BJ (cell line): ENCODE measurements around the gene SUPT7L. TPM values are rescaled to one million over a fixed set of nuclear protein-coding genes. Genes with fewer than 3 reads are reported as not detected.

Experiments
- CTCF ChIA-PET: fragments of 350-600 bp; formaldehyde crosslinking; extraction: SDS; loops from one replicate; lab custom pipeline; 2021; ENCODE audit warnings: antibody characterized with exemption, inconsistent platforms; lab: Yijun Ruan, JAX
- POLR2A ChIA-PET: fragments of 300-600 bp; sonication (Branson Sonifier 250); formaldehyde crosslinking; extraction: SDS; loops from one replicate; lab custom pipeline; 2021; ENCODE audit warnings: antibody characterized with exemption; lab: Charles Lee
- DNase-seq: peaks from one replicate; pipeline ENCODE4 v3.0.0-alpha.2; 2011; ENCODE audit warnings: low read depth
- H3K27me3 ChIP-seq: 2 replicates; pipeline ENCODE4 v1.6.0; 2011; ENCODE audit warnings: low read length; ENCODE audit not compliant: control insufficient read depth, insufficient read depth
- H3K36me3 ChIP-seq: 2 replicates; pipeline ENCODE4 v1.5.1; 2011; ENCODE audit warnings: low read length; ENCODE audit not compliant: control insufficient read depth, insufficient read depth
- H3K4me3 ChIP-seq: 2 replicates; pipeline ENCODE4 v1.5.1; 2011; ENCODE audit warnings: low read depth, mild to moderate bottlenecking, control low read depth, low read length
- polyA plus RNA-seq: library from polyadenylated mRNA; depleted of rRNA; stranded (reverse); fragments of >200 nt; gene quantifications from 2 replicates; pipeline ENCODE4 v1.2.3, GENCODE V29; 2011
- TF ChIP-seq, protein P1 (sequence below): IDR thresholded peaks from 2 replicates; pipeline ENCODE4 v1.5.1; 2011; ENCODE audit warnings: low read depth, mild to moderate bottlenecking, control low read depth, inconsistent platforms, low read length, moderate library complexity; ENCODE audit not compliant: insufficient read depth

Gene SUPT7L
- polyA plus RNA-seq, 1 experiment, result 52.0 TPM

DNA sequence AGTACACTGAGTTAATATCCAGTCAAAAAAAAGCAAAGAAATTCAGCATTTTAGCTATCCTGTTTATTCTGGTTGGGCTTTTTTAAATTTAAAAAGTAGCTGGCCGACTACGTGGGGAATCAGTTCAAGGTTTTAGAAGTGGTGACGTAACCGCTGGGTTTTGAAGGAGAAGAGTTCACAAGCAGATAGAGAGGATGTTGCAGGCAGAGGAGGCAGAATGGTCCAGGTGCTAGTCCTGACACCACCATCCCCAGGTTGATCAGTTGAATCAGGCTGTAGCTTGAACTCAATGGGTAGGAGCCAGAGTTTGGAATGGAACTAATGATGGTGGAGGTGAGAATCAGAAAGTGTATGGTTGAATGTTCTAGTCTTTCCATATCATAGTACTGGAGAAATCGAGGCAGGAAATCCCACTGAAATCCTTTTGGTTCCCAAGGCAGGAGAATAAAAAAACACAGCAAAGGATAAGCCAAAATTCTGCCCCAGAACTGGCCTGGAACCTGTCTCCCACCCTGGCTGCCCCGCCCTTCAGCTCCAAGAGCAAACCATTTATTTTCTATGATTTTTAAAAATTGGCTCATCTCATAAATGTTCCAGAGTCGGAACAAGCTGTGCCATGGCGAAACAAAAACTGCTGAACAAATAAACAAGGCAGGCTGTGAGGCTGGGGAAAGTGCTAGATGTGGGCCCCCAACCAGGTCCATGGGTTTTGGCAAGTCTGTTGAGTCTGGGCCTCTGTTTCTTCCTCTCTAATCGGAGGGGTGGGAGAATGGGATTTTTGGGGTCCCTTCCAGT, 44.2 kb upstream of the SUPT7L start:
- CTCF ChIA-PET, result interaction anchor here (0.6 to 1.9 kb wide), 6 partner anchors 9 to 459 kb away, joined by 3 to 8 read pairs (median 4); no protein-coding TSS in a partner anchor
- TF ChIP-seq, protein P1, sequence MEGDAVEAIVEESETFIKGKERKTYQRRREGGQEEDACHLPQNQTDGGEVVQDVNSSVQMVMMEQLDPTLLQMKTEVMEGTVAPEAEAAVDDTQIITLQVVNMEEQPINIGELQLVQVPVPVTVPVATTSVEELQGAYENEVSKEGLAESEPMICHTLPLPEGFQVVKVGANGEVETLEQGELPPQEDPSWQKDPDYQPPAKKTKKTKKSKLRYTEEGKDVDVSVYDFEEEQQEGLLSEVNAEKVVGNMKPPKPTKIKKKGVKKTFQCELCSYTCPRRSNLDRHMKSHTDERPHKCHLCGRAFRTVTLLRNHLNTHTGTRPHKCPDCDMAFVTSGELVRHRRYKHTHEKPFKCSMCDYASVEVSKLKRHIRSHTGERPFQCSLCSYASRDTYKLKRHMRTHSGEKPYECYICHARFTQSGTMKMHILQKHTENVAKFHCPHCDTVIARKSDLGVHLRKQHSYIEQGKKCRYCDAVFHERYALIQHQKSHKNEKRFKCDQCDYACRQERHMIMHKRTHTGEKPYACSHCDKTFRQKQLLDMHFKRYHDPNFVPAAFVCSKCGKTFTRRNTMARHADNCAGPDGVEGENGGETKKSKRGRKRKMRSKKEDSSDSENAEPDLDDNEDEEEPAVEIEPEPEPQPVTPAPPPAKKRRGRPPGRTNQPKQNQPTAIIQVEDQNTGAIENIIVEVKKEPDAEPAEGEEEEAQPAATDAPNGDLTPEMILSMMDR, result no peak

DNA sequence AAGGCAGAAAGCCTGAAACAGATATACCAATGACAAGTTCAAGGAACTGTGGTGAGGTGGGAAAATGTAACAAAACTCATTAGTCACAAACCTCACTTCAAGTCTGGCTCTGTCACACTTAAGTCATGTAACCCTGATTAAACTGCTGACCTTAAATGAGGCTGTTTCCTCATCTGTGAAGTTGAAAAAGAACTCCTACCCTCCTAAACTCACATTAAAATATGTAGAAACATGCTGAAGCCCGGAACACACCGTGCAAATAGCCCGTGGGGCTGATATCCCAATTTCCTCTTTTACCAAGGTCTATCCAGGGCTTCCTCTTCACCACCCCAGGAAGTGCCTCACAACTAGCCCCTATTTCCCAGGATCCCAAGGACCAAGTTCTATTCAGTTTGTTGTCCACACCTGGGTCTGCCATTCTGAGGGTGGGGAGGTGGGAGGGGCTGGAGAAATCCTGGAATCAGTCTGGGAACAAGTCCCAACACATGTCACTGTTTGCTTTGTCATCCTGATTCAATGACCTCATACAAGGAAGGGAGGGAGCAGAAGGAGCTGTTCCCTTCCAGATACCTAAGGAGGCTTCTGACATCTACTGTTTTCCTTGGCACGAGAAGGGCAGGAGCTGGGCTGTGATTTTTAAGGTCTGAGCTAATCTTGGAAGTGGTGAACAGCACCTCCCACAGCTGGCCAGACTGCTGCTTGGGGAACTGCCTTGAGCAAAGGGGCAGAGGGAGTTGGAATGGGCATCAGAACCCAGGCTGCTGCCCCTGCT, 42.6 kb upstream of the SUPT7L start:
- H3K4me3 ChIP-seq, result no peak overlapping the region
- POLR2A ChIA-PET, result interaction anchor here (0.6 to 0.9 kb wide), 2 partner anchors 14 to 742 kb away, joined by 3 to 5 read pairs; no protein-coding TSS in a partner anchor
- DNase-seq, result peak; percentile 94
- TF ChIP-seq, protein P1, result no peak
- H3K27me3 ChIP-seq, result no peaks in the 10 kb centered on the region
- CTCF ChIA-PET, result interaction anchor here (0.9 to 4.0 kb wide), 5 partner anchors 11 to 93 kb away, joined by 3 to 28 read pairs (median 7); no protein-coding TSS in a partner anchor
- no peaks in the 10 kb centered on the region for H3K36me3 ChIP-seq

More for the DNA sequence above, 44.2 kb upstream of the SUPT7L start:
- Histone ChIP-seq H3K36me3 (no peaks in the 10 kb centered on the region), H3K27me3 (no peaks in the 10 kb centered on the region), H3K4me3 (no peak overlapping the region)
- DNase-seq, result no peak
- POLR2A ChIA-PET, result no interaction called here

DNA sequence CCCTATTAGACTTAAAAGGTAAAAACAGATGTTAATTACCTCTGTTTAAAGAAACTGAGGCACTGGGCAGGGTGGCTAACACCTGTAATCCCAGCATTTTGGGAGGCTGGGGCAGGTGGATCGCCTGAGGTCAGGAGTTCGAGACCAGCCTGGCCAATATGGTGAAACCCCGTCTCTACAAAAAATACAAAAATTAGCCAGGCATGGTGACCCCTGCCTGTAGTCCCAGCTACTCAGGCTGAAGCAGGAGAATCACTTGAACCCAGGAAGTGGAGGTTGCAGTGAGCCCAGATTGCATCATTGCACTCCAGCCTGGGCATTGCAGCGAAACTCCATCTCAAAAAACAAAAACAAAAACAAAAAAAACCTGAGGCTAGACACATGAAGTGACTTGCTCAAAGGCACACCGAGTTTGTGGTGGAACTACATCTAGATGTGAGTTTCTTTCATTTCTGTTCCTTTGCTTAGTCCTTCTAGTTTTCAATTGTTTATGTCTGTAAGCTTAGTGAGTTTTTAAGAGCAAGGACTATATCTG, 41.0 kb upstream of the SUPT7L start:
- TF ChIP-seq, protein P1, result no peak
- H3K27me3 ChIP-seq, result no peaks in the 10 kb centered on the region
- CTCF ChIA-PET, result interaction anchor here (0.6 to 4.0 kb wide), 26 partner anchors 8 to 1205 kb away, joined by 3 to 28 read pairs (median 4); no protein-coding TSS in a partner anchor
- DNase-seq, result no peak
- H3K4me3 ChIP-seq, result no peak overlapping the region
- no peaks in the 10 kb centered on the region for H3K36me3 ChIP-seq
- POLR2A ChIA-PET, result no interaction called here

DNA sequence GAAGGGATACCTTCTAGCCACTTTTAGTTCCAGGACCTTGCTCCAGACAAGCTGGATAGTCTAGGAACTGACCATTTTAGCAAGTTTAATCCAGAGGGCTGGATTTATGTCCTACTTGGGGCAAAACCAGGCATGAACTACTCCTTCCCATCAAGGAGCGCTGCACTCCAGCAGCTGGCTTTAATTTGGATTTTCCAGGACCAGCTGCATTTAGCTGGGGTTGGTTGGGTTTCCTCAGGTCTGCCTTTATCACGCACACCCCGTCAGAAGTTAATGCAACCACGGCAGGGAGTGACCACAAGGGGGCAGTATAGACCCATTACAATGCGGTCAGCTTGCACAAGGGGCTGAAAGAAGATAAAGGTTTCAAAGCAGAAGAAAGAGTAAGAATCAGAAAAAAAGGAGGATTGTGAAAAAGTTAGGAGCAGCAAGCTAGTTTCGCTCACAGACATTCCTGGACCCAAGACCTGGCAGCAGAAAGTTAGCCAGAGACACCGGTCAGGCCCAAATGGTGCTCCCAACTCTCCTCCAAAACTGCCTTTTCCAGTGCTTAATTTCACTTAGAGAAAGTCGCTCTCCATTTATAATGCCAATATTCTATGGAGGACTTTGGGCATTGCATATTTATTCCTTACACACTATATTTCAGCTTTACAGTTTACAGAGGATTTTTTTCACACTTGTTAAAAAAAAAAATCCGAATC, 40.4 kb upstream of the SUPT7L start:
- TF ChIP-seq, protein P1, result peak; percentile 91
- Histone ChIP-seq H3K4me3 (no peak overlapping the region), H3K27me3 (no peaks in the 10 kb centered on the region), H3K36me3 (no peaks in the 10 kb centered on the region)
- ChIA-PET CTCF (interaction anchor here (0.6 to 4.0 kb wide), 32 partner anchors 9 to 1238 kb away, joined by 3 to 28 read pairs (median 4); no protein-coding TSS in a partner anchor), POLR2A (no interaction called here)
- peak; percentile 94 for DNase-seq
